Activated T-helper 2 cell treated with anti-CD3 and anti-CD28 coated beads, Interferon-gamma antibody, Interleukin-2, Interleukin-4, amounts not matched to agents 10 μg/mL and 5 μg/mL and 100 μg/mL, durations not matched to agents 14 hours and 24 hours and 36 hours (primary cell): ENCODE measurements around the gene MLLT1. TPM values are rescaled to one million over a fixed set of nuclear protein-coding genes. Genes with fewer than 3 reads are reported as not detected.

Source experiments
- DNase-seq: peaks from one replicate; pipeline ENCODE4 v3.0.0; 2021; ENCODE audit warnings: low spot score
- H3K27ac Mint-ChIP-seq: one replicate; pipeline ENCODE4 v1.8.0; 2021; ENCODE audit warnings: mixed read lengths
- H3K27me3 Mint-ChIP-seq: one replicate; pipeline ENCODE4 v1.8.0; 2021; ENCODE audit warnings: low read depth, mixed read lengths
- H3K36me3 Mint-ChIP-seq: one replicate; pipeline ENCODE4 v1.8.0; 2021; ENCODE audit warnings: low read depth, mixed read lengths
- H3K4me1 Mint-ChIP-seq: one replicate; pipeline ENCODE4 v1.8.0; 2021; ENCODE audit warnings: low read depth, mixed read lengths
- H3K4me3 Mint-ChIP-seq: one replicate; pipeline ENCODE4 v1.8.0; 2021; ENCODE audit warnings: low read depth, mild to moderate bottlenecking, moderate library complexity, mixed read lengths
- H3K9me3 Mint-ChIP-seq: one replicate; pipeline ENCODE4 v1.8.0; 2021; ENCODE audit warnings: mixed read lengths
- intact Hi-C: fragments of 100-400 bp; cut with micrococcal nuclease; formaldehyde crosslinking; loops from one replicate; pipeline ENCODE4 v1.15.1; 2023
- total RNA-seq: library from RNA; stranded (reverse); gene quantifications from 2 replicates; pipeline ENCODE4 v1.2.3, GENCODE V29; 2022

Gene MLLT1
- total RNA-seq, 1 donor from 2014 or later = 58.7 TPM

- Mint-ChIP-seq H3K27ac (no peak overlapping the region), H3K4me1 (peaks cover 5% of the 10 kb centered on the region), H3K27me3 (no peaks in the 10 kb centered on the region), H3K9me3 (no peaks in the 10 kb centered on the region), H3K4me3 (no peak overlapping the region), H3K36me3 (peaks cover 35% of the 10 kb centered on the region)
- intact Hi-C loops = no loop called here
- no peak for DNase-seq
Observed at GRCh38 chr19:6272411-6272791, 7.4 kb downstream of the MLLT1 start.

GRCh38 chr19:6271721-6272410 is 7.9 kb downstream of the MLLT1 start:
- DNase-seq = no peak
- Mint-ChIP-seq H3K36me3 (peaks cover 38% of the 10 kb centered on the region), H3K4me1 (peaks cover 2% of the 10 kb centered on the region), H3K27ac (no peak overlapping the region), H3K4me3 (no peak overlapping the region), H3K27me3 (no peaks in the 10 kb centered on the region), H3K9me3 (no peaks in the 10 kb centered on the region)
- intact Hi-C loops = no loop called here

DNA sequence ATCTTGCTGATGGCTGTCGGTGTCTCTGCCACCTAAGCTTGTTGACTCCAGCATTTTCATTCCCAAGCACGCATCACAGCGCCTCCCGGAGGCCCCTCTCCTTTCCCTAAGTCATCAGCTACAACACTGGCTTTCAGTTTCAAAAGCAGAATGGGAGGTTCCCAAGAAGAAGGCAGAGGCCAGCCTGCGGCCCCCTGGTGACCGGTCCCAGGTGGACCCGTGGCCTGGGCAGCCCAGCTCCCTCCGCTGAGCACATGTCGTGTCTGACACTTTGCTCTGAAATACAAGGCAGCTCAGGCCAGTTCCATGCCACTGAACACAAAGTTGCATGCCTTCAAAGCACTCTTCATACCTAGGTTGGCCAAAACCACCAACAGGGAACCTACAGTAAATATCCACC is 8.5 kb downstream of the MLLT1 start:
- Mint-ChIP-seq H3K4me3 (no peak overlapping the region), H3K4me1 (peaks cover 2% of the 10 kb centered on the region), H3K27ac (no peak overlapping the region), H3K36me3 (peaks cover 42% of the 10 kb centered on the region), H3K9me3 (no peaks in the 10 kb centered on the region), H3K27me3 (no peaks in the 10 kb centered on the region)
- intact Hi-C loops = no loop called here
- DNase-seq = no peak

- no peak for DNase-seq
- no peak overlapping the region for H3K27ac Mint-ChIP-seq
- intact Hi-C loops = no loop called here
Observed at GRCh38 chr19:6270822-6271221, 9.0 kb downstream of the MLLT1 start.

DNA sequence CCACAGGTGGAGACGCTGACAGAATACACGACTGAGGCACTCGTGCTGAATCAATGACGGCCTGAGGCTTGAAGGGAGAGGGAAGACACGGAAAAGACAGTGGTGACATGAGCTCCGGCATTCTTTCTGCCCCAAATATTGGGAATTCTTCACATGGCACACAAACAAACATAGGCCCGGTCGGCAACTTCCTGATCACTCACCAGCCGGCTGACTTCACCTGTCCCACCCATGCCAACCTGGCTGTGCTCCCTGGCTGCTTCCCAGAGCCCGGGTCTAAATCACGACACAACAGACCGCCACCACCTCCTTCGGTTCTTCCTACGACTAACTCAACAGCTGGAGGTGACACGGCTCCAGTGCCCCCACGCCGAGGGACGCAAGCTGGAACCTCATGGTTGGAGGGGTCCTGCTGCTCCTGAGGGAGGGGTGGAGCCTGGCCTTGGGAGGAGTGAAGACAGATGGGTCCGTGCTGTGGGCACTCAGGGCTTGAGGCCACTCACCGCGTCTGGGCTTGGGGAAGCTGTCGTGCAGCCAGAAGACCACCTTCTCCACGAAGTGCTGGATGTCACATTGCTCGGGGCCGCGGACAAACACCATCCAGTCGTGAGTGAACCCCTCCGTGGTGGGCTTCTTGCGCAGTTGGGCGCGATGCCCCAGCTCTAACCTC is 9.6 kb downstream of the MLLT1 start:
- DNase-seq = no peak

More at GRCh38 chr19:6270822-6271221, 9.0 kb downstream of the MLLT1 start:
- no peak overlapping the region for H3K4me3 Mint-ChIP-seq
- peaks cover 2% of the 10 kb centered on the region for H3K4me1 Mint-ChIP-seq
- H3K36me3 Mint-ChIP-seq = peaks cover 42% of the 10 kb centered on the region
- no peaks in the 10 kb centered on the region for H3K27me3 Mint-ChIP-seq
- no peaks in the 10 kb centered on the region for H3K9me3 Mint-ChIP-seq

GRCh38 chr19:6269101-6269886 is 10.5 kb downstream of the MLLT1 start:
- H3K27ac Mint-ChIP-seq = no peak overlapping the region
- intact Hi-C loops = no loop called here

More for the DNA sequence above, 9.6 kb downstream of the MLLT1 start:
- Mint-ChIP-seq H3K27me3 (no peaks in the 10 kb centered on the region), H3K36me3 (peaks cover 42% of the 10 kb centered on the region), H3K4me3 (no peak overlapping the region), H3K4me1 (peaks cover 2% of the 10 kb centered on the region), H3K27ac (no peak overlapping the region), H3K9me3 (no peaks in the 10 kb centered on the region)
- intact Hi-C loops = no loop called here

GRCh38 chr19:6268382-6268771 is 11.4 kb downstream of the MLLT1 start:
- no peak for DNase-seq
- Mint-ChIP-seq H3K36me3 (peaks cover 52% of the 10 kb centered on the region), H3K27me3 (no peaks in the 10 kb centered on the region), H3K9me3 (no peaks in the 10 kb centered on the region), H3K4me1 (peaks cover 2% of the 10 kb centered on the region), H3K27ac (no peak overlapping the region), H3K4me3 (no peak overlapping the region)
- intact Hi-C loops = no loop called here

More at GRCh38 chr19:6269101-6269886, 10.5 kb downstream of the MLLT1 start:
- Mint-ChIP-seq H3K9me3 (no peaks in the 10 kb centered on the region), H3K27me3 (no peaks in the 10 kb centered on the region), H3K4me3 (no peak overlapping the region), H3K4me1 (peaks cover 2% of the 10 kb centered on the region), H3K36me3 (peaks cover 48% of the 10 kb centered on the region)
- no peak for DNase-seq

DNA sequence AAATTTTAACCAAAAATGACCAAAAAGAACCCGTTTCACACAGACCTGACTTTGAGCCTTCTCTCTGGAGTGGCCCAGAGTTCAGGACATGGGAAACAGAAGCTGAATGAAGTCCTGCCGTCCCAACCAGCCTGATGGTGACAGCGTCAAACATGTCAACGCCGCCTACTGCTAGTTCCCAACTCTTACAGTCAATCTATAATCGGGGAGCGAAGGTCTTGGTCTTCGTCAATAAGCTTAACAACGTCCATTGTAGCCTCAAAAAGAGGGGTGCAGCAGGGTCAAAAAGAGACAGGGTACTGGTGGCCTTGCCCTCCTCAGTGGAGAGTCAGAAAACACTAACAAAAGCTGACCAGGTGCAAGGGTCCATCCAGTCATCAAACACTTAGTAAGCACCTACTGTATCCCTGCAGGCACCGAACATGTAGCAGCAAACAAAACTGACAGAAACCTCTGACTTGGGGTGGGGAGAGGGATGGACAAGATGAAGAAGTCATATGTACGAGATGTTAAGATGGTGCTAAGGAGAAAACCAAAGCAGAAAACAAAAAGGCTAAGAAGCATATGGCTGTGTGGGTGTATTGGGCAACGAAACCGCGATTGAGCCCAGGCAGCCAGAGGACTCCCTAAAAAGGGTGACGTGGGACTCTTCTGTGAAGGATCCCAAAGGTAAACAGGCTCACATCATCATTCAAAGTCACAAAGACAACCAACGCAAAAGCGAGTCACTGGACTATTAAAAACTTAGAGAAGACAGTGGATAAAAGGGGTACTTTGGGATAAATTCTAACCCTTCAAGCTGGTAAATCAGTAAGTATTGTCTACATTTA is 12.0 kb downstream of the MLLT1 start:
- H3K4me3 Mint-ChIP-seq = no peak overlapping the region
- H3K36me3 Mint-ChIP-seq = peaks cover 54% of the 10 kb centered on the region
- no peak for DNase-seq
- intact Hi-C loops = no loop called here
- no peaks in the 10 kb centered on the region for H3K27me3 Mint-ChIP-seq
- H3K9me3 Mint-ChIP-seq = no peaks in the 10 kb centered on the region
- H3K4me1 Mint-ChIP-seq = peaks cover 2% of the 10 kb centered on the region
- peak overlapping the region; percentile 47 for H3K27ac Mint-ChIP-seq

- Mint-ChIP-seq H3K27me3 (no peaks in the 10 kb centered on the region), H3K27ac (no peak overlapping the region), H3K4me1 (peaks cover 2% of the 10 kb centered on the region), H3K36me3 (peaks cover 53% of the 10 kb centered on the region), H3K4me3 (no peak overlapping the region), H3K9me3 (no peaks in the 10 kb centered on the region)
- intact Hi-C loops = no loop called here
- no peak for DNase-seq
Observed at GRCh38 chr19:6264803-6265202, 15.0 kb downstream of the MLLT1 start.

- Mint-ChIP-seq H3K4me1 (peaks cover 2% of the 10 kb centered on the region), H3K27me3 (no peaks in the 10 kb centered on the region), H3K36me3 (peaks cover 53% of the 10 kb centered on the region), H3K9me3 (no peaks in the 10 kb centered on the region), H3K27ac (no peak overlapping the region), H3K4me3 (no peak overlapping the region)
- DNase-seq = no peak
- intact Hi-C loops = no loop called here
Observed at GRCh38 chr19:6263735-6264444, 15.9 kb downstream of the MLLT1 start.

DNA sequence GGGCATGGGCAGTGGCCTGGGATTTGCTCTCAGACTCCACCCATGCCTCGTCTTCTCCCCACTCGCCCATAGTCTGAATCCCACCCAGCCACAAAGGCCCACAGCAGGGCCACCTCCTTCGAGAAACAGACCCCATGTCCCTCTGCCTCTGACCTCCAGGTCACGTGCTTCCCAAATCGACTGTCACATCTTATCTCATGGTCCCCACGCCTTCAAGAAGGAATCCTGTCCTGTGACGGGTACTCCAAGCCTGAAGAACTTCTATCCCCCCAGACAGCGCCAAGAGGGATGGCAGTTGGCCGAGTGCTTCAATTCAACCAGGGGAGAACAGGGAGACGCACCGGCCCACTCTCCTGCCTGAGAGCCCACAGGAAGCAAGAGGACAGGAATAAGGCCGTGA is 16.5 kb downstream of the MLLT1 start:
- Mint-ChIP-seq H3K4me1 (peaks cover 2% of the 10 kb centered on the region), H3K27ac (no peak overlapping the region), H3K27me3 (no peaks in the 10 kb centered on the region), H3K36me3 (peaks cover 47% of the 10 kb centered on the region), H3K9me3 (no peaks in the 10 kb centered on the region), H3K4me3 (no peak overlapping the region)
- DNase-seq = no peak
- intact Hi-C loops = no loop called here

GRCh38 chr19:6262519-6262918 is 17.3 kb downstream of the MLLT1 start:
- H3K9me3 Mint-ChIP-seq = no peaks in the 10 kb centered on the region
- no peak for DNase-seq
- H3K36me3 Mint-ChIP-seq = peaks cover 39% of the 10 kb centered on the region
- H3K4me3 Mint-ChIP-seq = no peak overlapping the region
- intact Hi-C loops = no loop called here
- no peak overlapping the region for H3K27ac Mint-ChIP-seq
- H3K27me3 Mint-ChIP-seq = no peaks in the 10 kb centered on the region
- peaks cover 2% of the 10 kb centered on the region for H3K4me1 Mint-ChIP-seq
